ENCODE measurements around the gene C21orf91.
"Not testable (repeated sequence)": the region's sequence is repeated elsewhere in the genome, so short reads cannot be mapped to it uniquely, and the experiment has no call there.

Gene C21orf91

GRCh38 chr21:17777072-17777765 is 41.9 kb downstream of the C21orf91 start:
- peak; percentile 8 for DNase-seq (ENCODE audit: low read depth)

GRCh38 chr21:17775431-17776126 is 43.6 kb downstream of the C21orf91 start:
- DNase-seq (ENCODE audit: low read depth), result no peak

- not testable (repeated sequence) for DNase-seq (ENCODE audit: low read depth)
Measured at GRCh38 chr21:17775021-17775420, 44.1 kb downstream of the C21orf91 start.

- DNase-seq (ENCODE audit: low read depth), result no peak
Measured at GRCh38 chr21:17769447-17769845, 49.7 kb downstream of the C21orf91 start.

GRCh38 chr21:17768840-17769446 is 50.2 kb downstream of the C21orf91 start:
- peak; percentile 19 for DNase-seq (ENCODE audit: low read depth)

GRCh38 chr21:17765207-17765606 is 53.9 kb downstream of the C21orf91 start:
- no peak for DNase-seq (ENCODE audit: low read depth)

GRCh38 chr21:17763288-17764037 is 55.7 kb downstream of the C21orf91 start:
- no peak for DNase-seq (ENCODE audit: low read depth)

GRCh38 chr21:17759511-17760178 is 59.5 kb downstream of the C21orf91 start:
- DNase-seq (ENCODE audit: low read depth), result peak; percentile 40

GRCh38 chr21:17758683-17759082 is 60.5 kb downstream of the C21orf91 start:
- no peak for DNase-seq (ENCODE audit: low read depth)

GRCh38 chr21:17757671-17758070 is 61.5 kb downstream of the C21orf91 start:
- DNase-seq (ENCODE audit: low read depth), result no peak

- DNase-seq (ENCODE audit: low read depth), result no peak
Measured at GRCh38 chr21:17753736-17754135, 65.4 kb downstream of the C21orf91 start.

GRCh38 chr21:17752171-17752570 is 67.0 kb downstream of the C21orf91 start:
- DNase-seq (ENCODE audit: low read depth), result no peak

GRCh38 chr21:17746920-17747319 is 72.2 kb downstream of the C21orf91 start:
- no peak for DNase-seq (ENCODE audit: low read depth)

- no peak for DNase-seq (ENCODE audit: low read depth)
Measured at GRCh38 chr21:17745086-17745485, 74.1 kb downstream of the C21orf91 start.

GRCh38 chr21:17742940-17743592 is 76.1 kb downstream of the C21orf91 start:
- no peak for DNase-seq (ENCODE audit: low read depth)

GRCh38 chr21:17742181-17742580 is 77.0 kb downstream of the C21orf91 start:
- no peak for DNase-seq (ENCODE audit: low read depth)

Data from EH (cell line).